Measurements from ENCODE around the gene GTSF1L. TPM values are rescaled to one million over a fixed set of nuclear protein-coding genes. Genes with fewer than 3 reads are reported as not detected.

The GTSF1L gene
- total RNA-seq, 1 experiment from 2014 or later = not detected

DNA sequence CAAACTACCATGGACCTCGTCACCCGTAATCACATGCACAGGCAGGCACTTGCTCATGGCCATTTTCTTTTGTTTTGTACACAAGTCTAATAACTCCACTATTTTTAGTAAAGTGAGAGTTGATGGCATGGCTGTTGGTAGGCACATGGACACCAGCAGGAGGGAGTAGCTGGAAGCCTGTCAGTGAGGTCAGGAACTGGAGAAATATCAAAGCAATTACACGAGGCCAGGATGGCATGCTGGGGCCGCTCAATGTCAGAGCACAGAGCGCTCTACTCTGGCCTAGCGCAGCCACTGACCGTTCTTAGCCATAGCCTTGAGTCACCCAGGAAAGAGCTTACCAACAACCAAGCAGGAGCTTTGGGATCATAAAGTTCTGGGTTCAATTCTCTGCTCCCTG, 36.1 kb upstream of the GTSF1L start:
- Mint-ChIP-seq H3K27me3 (ENCODE audit: low read depth) (peaks cover 4% of the 10 kb centered on the region), H3K36me3 (no peaks in the 10 kb centered on the region), H3K4me1 (peaks cover 9% of the 10 kb centered on the region), H3K9me3 (no peaks in the 10 kb centered on the region), H3K4me3 (no peak overlapping the region), H3K27ac (no peak overlapping the region)
- ATAC-seq = no peak
- CTCF ChIA-PET = interaction anchor here (1.6 to 1.7 kb wide), 2 partner anchors 221 to 225 kb away, joined by 4 to 6 read pairs; no protein-coding TSS in a partner anchor
- POLR2A ChIA-PET = no interaction called here
- TF ChIP-seq, protein P1, sequence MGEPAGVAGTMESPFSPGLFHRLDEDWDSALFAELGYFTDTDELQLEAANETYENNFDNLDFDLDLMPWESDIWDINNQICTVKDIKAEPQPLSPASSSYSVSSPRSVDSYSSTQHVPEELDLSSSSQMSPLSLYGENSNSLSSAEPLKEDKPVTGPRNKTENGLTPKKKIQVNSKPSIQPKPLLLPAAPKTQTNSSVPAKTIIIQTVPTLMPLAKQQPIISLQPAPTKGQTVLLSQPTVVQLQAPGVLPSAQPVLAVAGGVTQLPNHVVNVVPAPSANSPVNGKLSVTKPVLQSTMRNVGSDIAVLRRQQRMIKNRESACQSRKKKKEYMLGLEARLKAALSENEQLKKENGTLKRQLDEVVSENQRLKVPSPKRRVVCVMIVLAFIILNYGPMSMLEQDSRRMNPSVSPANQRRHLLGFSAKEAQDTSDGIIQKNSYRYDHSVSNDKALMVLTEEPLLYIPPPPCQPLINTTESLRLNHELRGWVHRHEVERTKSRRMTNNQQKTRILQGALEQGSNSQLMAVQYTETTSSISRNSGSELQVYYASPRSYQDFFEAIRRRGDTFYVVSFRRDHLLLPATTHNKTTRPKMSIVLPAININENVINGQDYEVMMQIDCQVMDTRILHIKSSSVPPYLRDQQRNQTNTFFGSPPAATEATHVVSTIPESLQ (CRISPR knock-in tag; IDR thresholded peaks at IDR 0.05) = no peak
- TF ChIP-seq IRF2 (CRISPR knock-in tag; IDR thresholded peaks at IDR 0.05; ENCODE audit: borderline replicate concordance, low read depth) = no peak
- TF ChIP-seq CREM (CRISPR knock-in tag; IDR thresholded peaks at IDR 0.05) = no peak
- TF ChIP-seq, protein P2, sequence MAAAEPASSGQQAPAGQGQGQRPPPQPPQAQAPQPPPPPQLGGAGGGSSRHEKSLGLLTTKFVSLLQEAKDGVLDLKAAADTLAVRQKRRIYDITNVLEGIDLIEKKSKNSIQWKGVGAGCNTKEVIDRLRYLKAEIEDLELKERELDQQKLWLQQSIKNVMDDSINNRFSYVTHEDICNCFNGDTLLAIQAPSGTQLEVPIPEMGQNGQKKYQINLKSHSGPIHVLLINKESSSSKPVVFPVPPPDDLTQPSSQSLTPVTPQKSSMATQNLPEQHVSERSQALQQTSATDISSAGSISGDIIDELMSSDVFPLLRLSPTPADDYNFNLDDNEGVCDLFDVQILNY (CRISPR knock-in tag; IDR thresholded peaks at IDR 0.05) = no peak
- TF ChIP-seq, protein P3, sequence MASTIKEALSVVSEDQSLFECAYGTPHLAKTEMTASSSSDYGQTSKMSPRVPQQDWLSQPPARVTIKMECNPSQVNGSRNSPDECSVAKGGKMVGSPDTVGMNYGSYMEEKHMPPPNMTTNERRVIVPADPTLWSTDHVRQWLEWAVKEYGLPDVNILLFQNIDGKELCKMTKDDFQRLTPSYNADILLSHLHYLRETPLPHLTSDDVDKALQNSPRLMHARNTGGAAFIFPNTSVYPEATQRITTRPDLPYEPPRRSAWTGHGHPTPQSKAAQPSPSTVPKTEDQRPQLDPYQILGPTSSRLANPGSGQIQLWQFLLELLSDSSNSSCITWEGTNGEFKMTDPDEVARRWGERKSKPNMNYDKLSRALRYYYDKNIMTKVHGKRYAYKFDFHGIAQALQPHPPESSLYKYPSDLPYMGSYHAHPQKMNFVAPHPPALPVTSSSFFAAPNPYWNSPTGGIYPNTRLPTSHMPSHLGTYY (CRISPR knock-in tag; IDR thresholded peaks at IDR 0.05) = no peak
- TF ChIP-seq ETV6 (CRISPR knock-in tag; IDR thresholded peaks at IDR 0.05) = no peak
- TF ChIP-seq CREB1 (CRISPR knock-in tag; IDR thresholded peaks at IDR 0.05) = no peak
- no peak for TF ChIP-seq HMGA2 (CRISPR knock-in tag; IDR thresholded peaks at IDR 0.05)
- no peak for TF ChIP-seq TEAD1 (CRISPR knock-in tag; IDR thresholded peaks at IDR 0.05)
- DNase-seq (ENCODE audit: low spot score) = no peak

DNA sequence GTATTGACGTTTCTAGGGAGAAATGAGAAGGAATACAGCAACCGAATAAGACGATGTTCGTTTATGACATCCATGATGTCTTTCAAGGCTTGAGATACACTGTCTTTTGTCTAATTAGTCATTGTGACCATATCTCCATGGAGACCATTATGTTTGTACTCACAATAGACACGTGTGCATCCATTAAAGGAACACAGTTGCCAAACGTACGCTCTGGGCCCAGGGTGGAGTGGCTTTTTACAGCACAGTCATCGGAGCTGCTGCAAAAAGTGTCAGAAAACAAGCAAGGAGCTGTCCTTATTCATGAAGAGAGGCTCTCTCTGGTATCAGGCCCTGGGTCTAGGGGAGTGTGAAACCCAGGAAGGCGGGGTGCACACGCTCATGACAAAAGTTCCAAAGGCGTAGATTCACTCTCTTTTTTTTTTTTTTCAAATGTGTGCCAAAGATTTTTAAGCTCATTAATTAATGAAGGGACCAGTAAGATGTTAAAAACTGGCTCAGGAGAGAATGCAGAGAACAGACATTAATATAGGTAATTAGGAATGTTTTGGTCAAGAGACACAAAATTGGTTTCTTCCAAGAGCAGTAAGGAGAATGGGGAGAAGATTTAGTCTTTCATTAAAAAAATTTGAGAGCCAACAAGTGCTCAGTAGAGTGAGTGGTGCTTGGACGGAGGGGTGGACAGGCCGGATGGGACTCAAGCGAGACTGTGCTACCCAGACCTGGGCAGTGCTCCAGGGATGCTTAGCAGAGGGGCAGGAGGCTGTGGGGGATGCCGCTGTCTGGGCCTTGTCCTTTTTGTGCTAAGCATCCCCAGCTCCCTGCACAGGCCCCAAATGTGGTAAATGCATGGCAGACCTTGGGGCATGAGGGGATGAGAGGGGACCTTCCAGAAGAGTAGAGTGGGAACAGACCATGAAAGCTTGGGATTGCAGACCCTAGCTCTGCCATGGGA, 34.9 kb upstream of the GTSF1L start:
- DNase-seq (ENCODE audit: low spot score) (no peak), ATAC-seq (no peak)
- peaks cover 9% of the 10 kb centered on the region for H3K4me1 Mint-ChIP-seq
- CTCF ChIA-PET = interaction anchor here (1.2 to 1.7 kb wide), 3 partner anchors 12 to 223 kb away, joined by 4 to 8 read pairs (median 6); no protein-coding TSS in a partner anchor
- no peak overlapping the region for H3K27ac Mint-ChIP-seq
- H3K4me3 Mint-ChIP-seq = no peak overlapping the region
- H3K36me3 Mint-ChIP-seq = no peaks in the 10 kb centered on the region
- POLR2A ChIA-PET = interaction anchor here (0.6 kb wide), 1 partner anchor 239 kb away, joined by 3 read pairs; no protein-coding TSS in a partner anchor
- H3K9me3 Mint-ChIP-seq = no peaks in the 10 kb centered on the region
- H3K27me3 Mint-ChIP-seq (ENCODE audit: low read depth) = peaks cover 5% of the 10 kb centered on the region; the same call in 1 of the 2 replicates
- TF ChIP-seq, protein P4, sequence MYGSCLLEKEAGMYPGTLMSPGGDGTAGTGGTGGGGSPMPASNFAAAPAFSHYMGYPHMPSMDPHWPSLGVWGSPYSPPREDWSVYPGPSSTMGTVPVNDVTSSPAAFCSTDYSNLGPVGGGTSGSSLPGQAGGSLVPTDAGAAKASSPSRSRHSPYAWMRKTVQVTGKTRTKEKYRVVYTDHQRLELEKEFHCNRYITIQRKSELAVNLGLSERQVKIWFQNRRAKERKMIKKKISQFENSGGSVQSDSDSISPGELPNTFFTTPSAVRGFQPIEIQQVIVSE (CRISPR knock-in tag; IDR thresholded peaks at IDR 0.05; ENCODE audit: borderline replicate concordance) = no peak
- TF ChIP-seq ZNF219 (CRISPR knock-in tag; IDR thresholded peaks at IDR 0.05; ENCODE audit: borderline replicate concordance) = no peak
- TF ChIP-seq ZNF317 (CRISPR knock-in tag; IDR thresholded peaks at IDR 0.05; ENCODE audit: borderline replicate concordance, low read depth) = no peak
- no peak for TF ChIP-seq FOXJ3 (CRISPR knock-in tag; IDR thresholded peaks at IDR 0.05; ENCODE audit: borderline replicate concordance)
- TF ChIP-seq, protein P5, sequence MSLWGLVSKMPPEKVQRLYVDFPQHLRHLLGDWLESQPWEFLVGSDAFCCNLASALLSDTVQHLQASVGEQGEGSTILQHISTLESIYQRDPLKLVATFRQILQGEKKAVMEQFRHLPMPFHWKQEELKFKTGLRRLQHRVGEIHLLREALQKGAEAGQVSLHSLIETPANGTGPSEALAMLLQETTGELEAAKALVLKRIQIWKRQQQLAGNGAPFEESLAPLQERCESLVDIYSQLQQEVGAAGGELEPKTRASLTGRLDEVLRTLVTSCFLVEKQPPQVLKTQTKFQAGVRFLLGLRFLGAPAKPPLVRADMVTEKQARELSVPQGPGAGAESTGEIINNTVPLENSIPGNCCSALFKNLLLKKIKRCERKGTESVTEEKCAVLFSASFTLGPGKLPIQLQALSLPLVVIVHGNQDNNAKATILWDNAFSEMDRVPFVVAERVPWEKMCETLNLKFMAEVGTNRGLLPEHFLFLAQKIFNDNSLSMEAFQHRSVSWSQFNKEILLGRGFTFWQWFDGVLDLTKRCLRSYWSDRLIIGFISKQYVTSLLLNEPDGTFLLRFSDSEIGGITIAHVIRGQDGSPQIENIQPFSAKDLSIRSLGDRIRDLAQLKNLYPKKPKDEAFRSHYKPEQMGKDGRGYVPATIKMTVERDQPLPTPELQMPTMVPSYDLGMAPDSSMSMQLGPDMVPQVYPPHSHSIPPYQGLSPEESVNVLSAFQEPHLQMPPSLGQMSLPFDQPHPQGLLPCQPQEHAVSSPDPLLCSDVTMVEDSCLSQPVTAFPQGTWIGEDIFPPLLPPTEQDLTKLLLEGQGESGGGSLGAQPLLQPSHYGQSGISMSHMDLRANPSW (CRISPR knock-in tag; conservative IDR thresholded peaks at IDR 0.05; ENCODE audit: low read depth) = no peak
- no peak for TF ChIP-seq FOXK1 (CRISPR knock-in tag; IDR thresholded peaks at IDR 0.05)
- no peak for TF ChIP-seq ETV6 (CRISPR knock-in tag; IDR thresholded peaks at IDR 0.05)
- TF ChIP-seq JUN (CRISPR knock-in tag; IDR thresholded peaks at IDR 0.05) = no peak
- TF ChIP-seq OVOL2 (CRISPR knock-in tag; IDR thresholded peaks at IDR 0.05; ENCODE audit: borderline replicate concordance) = no peak
- TF ChIP-seq ELF4 (CRISPR knock-in tag; IDR thresholded peaks at IDR 0.05; ENCODE audit: low read depth) = no peak
- TF ChIP-seq, protein P6, sequence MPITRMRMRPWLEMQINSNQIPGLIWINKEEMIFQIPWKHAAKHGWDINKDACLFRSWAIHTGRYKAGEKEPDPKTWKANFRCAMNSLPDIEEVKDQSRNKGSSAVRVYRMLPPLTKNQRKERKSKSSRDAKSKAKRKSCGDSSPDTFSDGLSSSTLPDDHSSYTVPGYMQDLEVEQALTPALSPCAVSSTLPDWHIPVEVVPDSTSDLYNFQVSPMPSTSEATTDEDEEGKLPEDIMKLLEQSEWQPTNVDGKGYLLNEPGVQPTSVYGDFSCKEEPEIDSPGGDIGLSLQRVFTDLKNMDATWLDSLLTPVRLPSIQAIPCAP (CRISPR knock-in tag; IDR thresholded peaks at IDR 0.05) = no peak
- no peak for TF ChIP-seq TP53 (CRISPR knock-in tag; IDR thresholded peaks at IDR 0.05)
- TF ChIP-seq, protein P7, sequence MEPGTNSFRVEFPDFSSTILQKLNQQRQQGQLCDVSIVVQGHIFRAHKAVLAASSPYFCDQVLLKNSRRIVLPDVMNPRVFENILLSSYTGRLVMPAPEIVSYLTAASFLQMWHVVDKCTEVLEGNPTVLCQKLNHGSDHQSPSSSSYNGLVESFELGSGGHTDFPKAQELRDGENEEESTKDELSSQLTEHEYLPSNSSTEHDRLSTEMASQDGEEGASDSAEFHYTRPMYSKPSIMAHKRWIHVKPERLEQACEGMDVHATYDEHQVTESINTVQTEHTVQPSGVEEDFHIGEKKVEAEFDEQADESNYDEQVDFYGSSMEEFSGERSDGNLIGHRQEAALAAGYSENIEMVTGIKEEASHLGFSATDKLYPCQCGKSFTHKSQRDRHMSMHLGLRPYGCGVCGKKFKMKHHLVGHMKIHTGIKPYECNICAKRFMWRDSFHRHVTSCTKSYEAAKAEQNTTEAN (CRISPR knock-in tag; IDR thresholded peaks at IDR 0.05) = no peak
